Gastrocnemius medialis (tissue), 4 donors: ENCODE measurements around the gene SMYD3. TPM values are rescaled to one million over a fixed set of nuclear protein-coding genes. Genes with fewer than 3 reads are reported as not detected.

Experiments
- ATAC-seq, 2 donors: fragments of 150-250 bp; one replicate each; pipeline ENCODE4 v1.9.1; 2016
- DNase-seq, 2 donors: peaks; one replicate each; pipeline ENCODE4 v3.0.0-alpha.2; 2019
- H3K27ac ChIP-seq, 4 donors: fragments of 200-600 bp; sonication (generic); 1 replicate in 1 of 4; 2 replicates in 3 of 4; pipeline ENCODE4 v1.5.1; 2016 to 2018; ENCODE audit warnings: mild to moderate bottlenecking in 2 of 4, moderate library complexity in 1 of 4
- H3K27me3 ChIP-seq, 3 donors: fragments of 200-600 bp; sonication (generic) in 2 of 3; 1 replicate in 1 of 3; 2 replicates in 2 of 3; pipeline versions ENCODE4 v1.5.1 to v1.6.0; 2016 to 2019; ENCODE audit warnings: mild to moderate bottlenecking in 1 of 3, moderate library complexity in 1 of 3
- H3K36me3 ChIP-seq, 2 donors: fragments of 200-600 bp; sonication (generic) in 1 of 2; one replicate each; pipeline ENCODE4 v1.5.1; 2017 to 2018
- H3K4me1 ChIP-seq, 2 donors: fragments of 200-600 bp; sonication (generic) in 1 of 2; one replicate each; pipeline ENCODE4 v1.5.1; 2016 to 2017; ENCODE audit warnings: mild to moderate bottlenecking in 2 of 2
- H3K4me3 ChIP-seq, 4 donors: fragments of 200-600 bp; sonication (generic) in 3 of 4; 1 replicate in 1 of 4; 2 replicates in 3 of 4; pipeline ENCODE4 v1.5.1; 2016 to 2019; ENCODE audit warnings: mild to moderate bottlenecking in 2 of 4
- H3K9me3 ChIP-seq, 3 donors: fragments of 200-600 bp; sonication (generic) in 2 of 3; 1 replicate in 1 of 3; 2 replicates in 2 of 3; pipeline ENCODE4 v1.5.1; 2016 to 2019
- CTCF ChIP-seq, 5 experiments: fragments of 450-650 bp in 3 of 5; fragments of 200-600 bp in 2 of 5; sonication (generic) in 2 of 5; IDR thresholded peaks in 4 of 5; conservative IDR thresholded peaks in 1 of 5; 1 replicate in 4 of 5; 2 replicates in 1 of 5; pipeline ENCODE4 v1.5.1; 2016 to 2019; ENCODE audit warnings: antibody characterized with exemption in 5 of 5, mild to moderate bottlenecking in 3 of 5, moderate library complexity in 3 of 5
- POLR2A ChIP-seq, 2 donors: fragments of 450-650 bp; IDR thresholded peaks; one replicate each; pipeline ENCODE4 v1.6.1; 2017; ENCODE audit warnings: antibody characterized with exemption in 2 of 2, mild to moderate bottlenecking in 2 of 2, moderate library complexity in 2 of 2
- in situ Hi-C, 4 donors: fragments of 200-750 bp; cut with MboI; loops; one replicate each; pipeline versions ENCODE4 v1.15.0 to v1.8.0; 2017; ENCODE audit warnings: low sequenced_read_pairs in 4 of 4
- intact Hi-C: fragments of 100-400 bp; cut with DNase I; formaldehyde crosslinking; loops from one replicate; pipeline ENCODE4 v1.15.1; 2023; ENCODE audit warnings: low total_unique reads
- total RNA-seq, 4 donors: library from RNA; depleted of rRNA; stranded (reverse); fragments of >200 nt; gene quantifications; one replicate each; pipeline versions ENCODE4 v1.1.0 to v1.2.3, GENCODE V29; 2016

The SMYD3 gene
- total RNA-seq, 4 donors from 2014 or later, result 4.4 to 10.3 (median 6.3) TPM

GRCh38 chr1:246488674-246489073 is 18.4 kb downstream of the SMYD3 start:
- intact Hi-C loops, result no loop called here
- ATAC-seq, result no peak

GRCh38 chr1:246483569-246483933 is 23.5 kb downstream of the SMYD3 start:
- Histone ChIP-seq H3K4me1 (peaks cover 7 to 8% of the 10 kb centered on the region in 2 donors), H3K9me3 (no peaks in the 10 kb centered on the region), H3K36me3 (no peaks in the 10 kb centered on the region), H3K4me3 (no peak overlapping the region), H3K27ac (no peak overlapping the region), H3K27me3 (no peaks in the 10 kb centered on the region)
- TF ChIP-seq CTCF (IDR thresholded peaks at IDR 0.05 in 4 of 5, conservative IDR thresholded peaks at IDR 0.05 in 1 of 5) (no peak), POLR2A (IDR thresholded peaks at IDR 0.05) (no peak)
- DNase-seq (no peak), ATAC-seq (no peak)
- in situ Hi-C loops (loop anchor here (10.0 to 25.0 kb wide), 3 partner anchors 471 to 1329 kb away; partner anchors contain the start of gene KIF26B (in 4 of the 4)), intact Hi-C loops (no loop called here)

More at GRCh38 chr1:246488674-246489073, 18.4 kb downstream of the SMYD3 start:
- no peak overlapping the region for H3K27ac ChIP-seq
- DNase-seq, result no peak
- TF ChIP-seq CTCF (IDR thresholded peaks at IDR 0.05 in 4 of 5, conservative IDR thresholded peaks at IDR 0.05 in 1 of 5), result no peak
- TF ChIP-seq POLR2A (IDR thresholded peaks at IDR 0.05), result no peak
- H3K9me3 ChIP-seq, result no peaks in the 10 kb centered on the region
- H3K4me1 ChIP-seq, result no peaks in the 10 kb centered on the region
- no peak overlapping the region for H3K4me3 ChIP-seq
- H3K36me3 ChIP-seq, result no peaks in the 10 kb centered on the region
- no peaks in the 10 kb centered on the region for H3K27me3 ChIP-seq
- in situ Hi-C loops, result loop anchor here (10.0 to 25.0 kb wide), 3 partner anchors 476 to 1334 kb away; partner anchors contain the start of gene KIF26B (in 4 of the 4)

- H3K27me3 ChIP-seq, result no peaks in the 10 kb centered on the region
- no peaks in the 10 kb centered on the region for H3K9me3 ChIP-seq
- H3K36me3 ChIP-seq, result no peaks in the 10 kb centered on the region
- no peak for ATAC-seq
- H3K4me3 ChIP-seq, result no peak overlapping the region
- no peak for DNase-seq
- TF ChIP-seq CTCF (IDR thresholded peaks at IDR 0.05 in 4 of 5, conservative IDR thresholded peaks at IDR 0.05 in 1 of 5), result no peak
- no peak for TF ChIP-seq POLR2A (IDR thresholded peaks at IDR 0.05)
- peaks cover 7 to 8% of the 10 kb centered on the region in 2 donors for H3K4me1 ChIP-seq
- in situ Hi-C loops (loop anchor here (10.0 to 25.0 kb wide), 3 partner anchors 471 to 1328 kb away; partner anchors contain the start of gene KIF26B (in 4 of the 4)), intact Hi-C loops (no loop called here)
- H3K27ac ChIP-seq, result no peak overlapping the region
Observed at GRCh38 chr1:246482805-246483568, 24.1 kb downstream of the SMYD3 start.

- Histone ChIP-seq H3K4me1 (peaks cover 8 to 10% of the 10 kb centered on the region in 2 donors), H3K27ac (no peak overlapping the region), H3K9me3 (no peaks in the 10 kb centered on the region), H3K36me3 (no peaks in the 10 kb centered on the region), H3K27me3 (no peaks in the 10 kb centered on the region), H3K4me3 (no peak overlapping the region)
- intact Hi-C loops (no loop called here), in situ Hi-C loops (loop anchor here (25.0 kb wide), 2 partner anchors 467 to 1317 kb away; partner anchors contain the start of gene KIF26B (in 3 of the 4))
- DNase-seq (no peak), ATAC-seq (no peak)
- TF ChIP-seq CTCF (IDR thresholded peaks at IDR 0.05 in 4 of 5, conservative IDR thresholded peaks at IDR 0.05 in 1 of 5) (no peak), POLR2A (IDR thresholded peaks at IDR 0.05) (no peak)
Observed at GRCh38 chr1:246479061-246479460, 28.0 kb downstream of the SMYD3 start.
